ENCODE data around the gene PHF3.

PHF3 gene

DNA sequence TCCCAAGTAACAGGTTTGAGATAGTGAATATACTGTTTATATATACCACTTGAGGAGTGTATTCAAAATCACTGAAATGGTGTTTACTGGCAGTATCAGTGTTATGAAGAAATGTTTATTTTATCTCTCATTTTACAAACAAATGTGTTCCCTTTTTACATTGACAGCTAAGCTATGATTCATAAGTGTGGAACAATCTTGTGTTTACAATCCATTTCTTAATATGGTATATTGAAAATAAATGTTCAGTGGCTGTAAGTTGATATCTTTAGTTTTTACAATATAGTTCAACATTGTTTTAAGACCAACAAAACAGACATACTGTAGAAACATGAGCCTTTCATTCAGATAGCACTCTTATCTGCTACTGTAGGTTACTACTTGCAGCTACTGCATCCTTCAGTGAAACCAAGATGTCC lies 14.3 kb downstream of the PHF3 start:
- no peak for DNase-seq

DNA sequence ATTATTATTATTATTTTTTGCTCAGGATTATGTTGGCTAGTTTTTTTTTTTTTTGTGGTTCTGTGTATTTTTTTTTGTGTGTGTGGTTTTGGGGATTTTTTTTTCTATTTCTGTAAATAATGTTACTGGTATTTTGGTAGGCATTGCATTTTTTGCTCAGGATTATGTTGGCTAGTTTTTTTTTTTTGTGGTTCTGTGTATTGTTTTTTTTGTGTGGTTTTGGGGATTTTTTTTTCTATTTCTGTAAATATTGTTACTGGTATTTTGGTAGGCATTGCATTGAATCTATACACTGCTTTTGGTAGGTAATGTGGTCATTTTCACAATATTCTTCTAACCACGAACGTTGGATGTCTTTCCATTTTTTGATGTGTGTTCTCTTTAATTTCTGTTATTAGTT lies 17.4 kb downstream of the PHF3 start:
- DNase-seq = no peak

DNA sequence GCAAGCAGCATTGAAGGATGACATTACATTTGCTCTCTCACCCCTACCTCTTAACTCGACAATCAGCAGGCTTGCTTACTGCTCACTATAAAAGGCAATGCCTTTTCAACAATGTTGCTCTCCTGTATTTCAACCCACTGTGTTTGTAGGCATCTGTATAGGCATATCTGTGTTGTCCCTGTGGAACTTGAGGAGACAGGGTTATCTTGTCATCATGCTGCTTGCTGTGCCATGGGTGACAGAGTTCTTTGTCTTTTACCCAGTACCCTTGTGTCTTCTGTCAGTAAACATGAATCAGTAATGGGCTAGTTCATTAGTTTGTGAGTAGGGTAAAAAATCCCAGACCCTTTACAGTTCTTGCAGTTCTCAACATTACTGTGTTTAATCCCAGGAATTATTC lies 25.2 kb downstream of the PHF3 start:
- DNase-seq = no peak

DNA sequence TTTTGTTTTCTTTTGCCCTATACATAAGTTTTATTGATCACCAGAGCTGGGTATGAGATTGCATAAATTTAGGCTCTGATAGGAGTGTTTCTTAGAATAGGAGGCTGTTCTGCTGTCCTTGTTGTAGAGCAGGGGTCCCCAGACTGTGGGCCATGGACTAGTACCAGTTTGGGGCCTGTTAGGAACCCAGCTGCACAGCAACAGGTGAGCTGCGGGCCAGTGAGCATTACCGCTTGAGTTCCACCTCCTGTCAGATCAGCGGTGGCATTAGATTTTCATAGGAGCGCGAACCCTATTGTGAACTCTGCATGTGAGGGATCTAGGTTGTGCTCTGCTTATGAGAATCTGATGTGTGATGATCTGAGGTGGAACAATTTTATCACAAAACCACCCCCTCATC lies 26.2 kb downstream of the PHF3 start:
- no peak for DNase-seq

DNA sequence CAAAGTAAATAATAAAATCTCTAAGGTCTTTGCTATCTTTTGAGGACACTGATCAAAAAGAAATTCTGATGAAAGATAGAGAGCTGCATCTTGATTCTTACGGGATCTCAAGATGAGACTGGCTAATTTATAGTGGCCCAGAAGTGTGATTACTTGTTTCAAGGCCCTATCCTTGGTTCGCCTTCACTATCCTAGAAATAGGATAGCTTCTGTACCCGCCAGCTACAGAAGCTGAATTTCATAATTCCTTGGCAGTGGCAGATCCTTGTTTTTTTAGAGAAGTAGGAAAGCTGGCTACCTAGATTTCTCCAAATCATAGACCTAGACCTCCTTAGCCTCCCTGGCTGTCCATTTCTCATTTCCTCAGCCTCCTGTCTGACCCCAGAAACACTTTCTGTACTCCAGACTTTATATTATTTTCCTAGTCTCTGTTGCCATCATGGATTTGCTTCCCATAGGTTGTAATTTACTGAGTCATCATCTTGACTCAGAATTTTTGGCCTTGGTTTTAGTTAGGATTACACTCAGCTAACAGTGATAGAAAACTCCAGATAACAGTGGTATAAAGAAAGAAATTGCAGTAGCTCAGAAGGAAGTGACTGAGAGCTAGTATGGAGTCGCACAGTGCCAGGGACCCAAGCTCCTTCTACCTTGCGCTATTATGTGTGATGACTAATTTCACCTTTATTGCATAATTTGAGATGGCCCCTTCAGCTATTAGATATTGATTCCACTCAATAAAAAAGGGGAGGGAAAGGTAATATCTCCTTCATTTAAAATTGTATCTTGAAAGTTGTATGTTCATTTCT lies 27.7 kb downstream of the PHF3 start:
- DNase-seq = no peak

DNA sequence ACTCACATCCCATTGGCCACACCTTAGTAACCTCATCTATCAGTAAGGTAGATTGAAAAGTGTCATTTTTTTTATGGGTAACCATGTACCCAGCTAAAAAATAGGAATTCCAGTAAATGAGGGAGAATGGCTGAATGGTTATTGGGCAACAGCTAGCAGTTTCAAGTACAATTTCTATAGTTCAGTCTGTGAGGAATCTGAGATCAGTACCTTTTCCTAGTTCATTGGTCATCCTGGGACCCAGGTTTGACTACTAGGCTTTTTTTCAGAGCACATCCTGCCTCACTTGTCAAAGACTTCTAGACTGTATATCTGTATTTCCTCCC lies 28.3 kb downstream of the PHF3 start:
- no peak for DNase-seq

DNA sequence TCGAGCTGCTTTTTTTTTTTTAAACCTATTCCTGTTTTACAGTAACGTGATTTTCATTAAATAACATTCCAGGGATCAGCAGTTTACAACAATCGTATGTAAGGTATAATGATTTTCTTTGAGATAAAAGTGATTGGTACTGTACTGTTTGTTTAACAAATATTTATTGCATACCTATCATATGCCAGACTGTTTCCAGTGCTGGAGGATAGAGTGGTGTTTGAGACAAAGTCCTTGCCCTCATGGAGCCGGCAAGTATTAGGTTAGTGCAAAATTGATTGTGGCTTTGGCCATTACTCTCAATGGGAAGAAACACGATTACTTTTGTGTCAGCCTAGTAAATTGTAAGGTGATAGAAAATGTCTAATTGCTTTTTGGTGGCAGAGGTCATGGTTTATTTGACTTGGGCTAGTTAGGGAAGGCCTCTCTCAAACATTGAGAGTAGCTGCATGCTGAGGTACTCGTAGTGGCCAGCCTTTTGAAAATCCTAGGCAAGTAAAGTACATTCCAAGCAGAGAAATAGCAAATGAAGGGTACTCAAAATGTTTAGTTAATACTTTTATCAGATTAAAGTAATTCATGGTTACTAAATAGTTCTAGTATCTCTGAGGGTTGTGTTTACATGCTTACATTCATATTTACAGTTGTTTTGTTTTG lies 35.6 kb downstream of the PHF3 start:
- no peak for DNase-seq

DNA sequence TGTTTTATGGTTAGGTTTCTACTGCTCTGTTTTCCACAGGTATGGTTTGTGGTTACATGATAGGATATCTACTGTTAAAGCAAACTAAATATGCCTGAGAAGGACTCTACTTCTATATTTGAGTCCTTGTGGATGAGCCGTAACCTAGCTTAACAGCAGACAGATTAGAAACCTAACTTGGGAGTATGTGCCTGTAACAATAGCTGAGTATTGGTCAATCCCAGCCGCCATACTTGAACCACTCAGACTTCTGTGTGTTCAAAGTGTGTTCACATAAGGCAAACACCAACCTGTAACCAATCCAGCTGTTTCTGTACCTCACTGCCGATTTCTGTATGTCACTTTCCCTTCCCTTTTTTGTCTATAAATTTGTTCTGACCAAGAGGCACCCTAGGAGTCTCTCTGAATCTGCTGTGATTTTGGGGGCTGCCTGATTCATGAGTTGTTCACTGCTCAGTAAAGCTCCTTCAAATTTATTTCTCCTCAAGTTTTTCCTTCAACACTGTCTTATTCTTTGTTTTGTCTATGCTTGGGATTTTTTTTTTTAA lies 37.1 kb downstream of the PHF3 start:
- no peak for DNase-seq

DNA sequence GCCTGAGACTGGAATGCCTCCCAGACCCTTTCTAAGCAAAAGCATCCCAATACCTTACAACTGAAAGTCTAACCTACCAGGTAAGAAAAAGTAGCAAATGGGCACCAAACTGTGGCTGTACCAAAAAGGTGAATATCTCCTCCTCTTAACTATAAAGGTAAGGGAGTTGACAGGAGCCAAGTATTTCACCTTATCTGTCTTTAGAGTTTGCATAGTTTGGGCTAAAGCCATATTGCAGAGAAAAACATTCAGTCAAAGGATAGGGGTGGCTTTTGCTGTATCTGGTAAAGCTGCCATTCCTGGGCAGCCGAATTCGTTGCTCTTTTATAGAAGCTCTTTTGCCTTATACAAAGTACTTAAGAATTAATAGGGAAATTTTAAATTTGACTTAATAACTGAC lies 38.1 kb downstream of the PHF3 start:
- DNase-seq = no peak

DNA sequence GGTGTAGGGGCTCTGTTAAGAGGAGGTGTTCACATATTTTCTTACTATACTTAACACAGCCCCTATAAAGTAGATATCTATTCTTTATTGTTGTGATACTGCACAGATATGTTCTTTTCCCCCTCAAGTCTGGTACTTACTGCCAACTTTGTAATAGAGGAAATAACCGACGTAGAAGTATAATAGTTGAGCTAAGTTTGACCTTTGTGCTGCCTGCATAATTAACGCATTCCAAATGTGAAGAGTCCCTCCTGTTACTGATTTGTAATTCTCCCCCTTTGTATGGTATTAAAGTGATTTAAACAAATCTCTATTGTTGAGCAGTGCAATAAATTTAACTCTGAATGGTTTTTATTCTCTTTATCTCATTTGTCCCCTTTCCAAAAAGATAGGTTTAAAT lies 39.0 kb downstream of the PHF3 start:
- DNase-seq = no peak

DNA sequence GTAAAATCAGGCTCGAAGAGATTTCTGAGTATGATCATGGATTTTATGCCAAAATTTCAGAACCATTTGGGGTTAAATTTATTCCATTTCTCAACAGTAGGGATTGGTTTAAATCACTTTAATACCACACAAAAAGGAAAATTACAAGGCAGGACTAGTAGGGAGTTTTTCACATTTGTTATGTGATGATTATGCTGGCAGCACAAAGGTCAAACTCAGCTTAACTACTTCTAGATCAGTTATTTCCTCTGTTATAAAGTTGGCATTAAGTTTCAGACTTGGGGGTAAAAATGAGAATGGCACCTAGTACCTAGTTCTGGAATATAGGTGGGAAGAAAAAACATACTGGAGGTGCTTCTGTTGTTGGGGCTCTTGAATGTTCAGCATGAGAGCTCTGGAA lies 39.5 kb downstream of the PHF3 start:
- no peak for DNase-seq

DNA sequence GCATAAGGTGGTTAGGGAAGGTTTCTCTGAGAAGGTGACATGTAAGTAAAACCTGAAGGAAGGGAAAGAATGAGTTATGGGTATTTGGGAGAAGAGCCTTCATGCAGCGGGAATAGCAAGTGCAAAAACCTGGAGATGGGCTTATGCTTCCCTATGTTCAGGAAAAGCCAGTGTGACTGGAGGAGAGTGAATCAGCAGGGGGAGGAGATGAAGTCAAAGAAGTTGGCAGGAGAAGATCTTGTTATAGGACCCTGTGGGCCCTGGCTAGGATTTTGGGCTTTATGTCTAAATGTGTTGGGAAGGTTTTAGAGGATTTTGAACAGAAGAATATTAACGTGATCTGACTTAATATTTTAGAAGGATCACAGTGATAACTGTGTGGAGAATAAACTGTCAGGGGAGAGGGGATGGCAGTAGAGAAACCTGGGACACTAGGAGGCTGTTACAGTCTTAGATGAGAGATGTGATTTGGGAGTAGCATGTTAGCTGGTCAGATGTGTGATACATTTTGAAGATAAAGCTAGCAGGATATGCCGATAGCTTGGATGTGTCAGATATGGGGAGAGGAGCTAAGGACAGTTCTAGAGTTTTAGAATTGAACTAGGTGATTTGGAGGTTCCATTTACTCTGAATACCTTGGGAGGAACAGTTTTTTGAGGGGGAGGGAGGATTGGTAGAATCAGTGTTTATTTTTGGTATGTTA lies 41.0 kb downstream of the PHF3 start:
- no peak for DNase-seq

DNA sequence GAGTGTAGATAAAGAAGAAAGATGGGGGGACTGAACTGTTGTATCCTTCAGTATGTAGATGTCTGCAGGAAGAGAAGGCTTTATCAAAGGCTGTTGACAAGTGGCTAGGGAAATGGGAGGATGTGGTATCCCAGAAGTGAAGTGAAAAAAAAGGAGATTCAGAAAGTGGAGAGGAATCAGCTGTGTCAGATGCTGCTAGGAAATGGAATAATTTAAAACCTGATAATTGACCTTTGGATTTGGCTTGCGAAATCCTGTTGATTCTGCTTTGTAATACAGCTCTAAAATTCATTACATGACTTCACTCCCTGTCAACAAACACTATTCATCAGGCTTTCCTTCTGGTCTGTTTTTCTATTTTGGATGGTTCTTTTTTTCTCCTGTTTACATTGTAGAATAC lies 41.7 kb downstream of the PHF3 start:
- no peak for DNase-seq

DNA sequence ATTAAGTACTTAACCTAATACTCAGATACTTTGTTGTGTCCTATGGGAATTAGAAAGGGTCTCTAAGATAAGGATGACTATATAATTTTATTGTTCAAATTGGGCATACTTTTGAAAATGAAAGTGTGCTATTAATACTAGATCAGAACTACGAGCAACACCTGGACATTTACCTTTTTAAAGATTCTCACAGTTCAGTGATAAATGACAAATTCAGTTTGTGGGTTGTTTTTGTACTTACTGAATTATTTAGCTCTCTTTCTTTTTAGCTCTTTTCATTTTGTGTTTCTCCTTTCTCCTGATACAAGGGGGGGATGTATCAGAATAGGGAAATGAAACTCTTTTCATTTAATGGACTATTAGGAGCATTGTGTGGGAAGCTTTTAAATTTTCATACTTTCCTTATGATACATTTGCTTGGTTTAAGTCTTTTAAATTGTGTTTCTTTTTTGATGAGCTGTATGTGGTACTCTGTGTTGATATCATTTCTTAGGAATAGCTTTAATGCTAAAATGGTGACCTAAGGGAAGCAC lies 47.5 kb downstream of the PHF3 start:
- no peak for DNase-seq

DNA sequence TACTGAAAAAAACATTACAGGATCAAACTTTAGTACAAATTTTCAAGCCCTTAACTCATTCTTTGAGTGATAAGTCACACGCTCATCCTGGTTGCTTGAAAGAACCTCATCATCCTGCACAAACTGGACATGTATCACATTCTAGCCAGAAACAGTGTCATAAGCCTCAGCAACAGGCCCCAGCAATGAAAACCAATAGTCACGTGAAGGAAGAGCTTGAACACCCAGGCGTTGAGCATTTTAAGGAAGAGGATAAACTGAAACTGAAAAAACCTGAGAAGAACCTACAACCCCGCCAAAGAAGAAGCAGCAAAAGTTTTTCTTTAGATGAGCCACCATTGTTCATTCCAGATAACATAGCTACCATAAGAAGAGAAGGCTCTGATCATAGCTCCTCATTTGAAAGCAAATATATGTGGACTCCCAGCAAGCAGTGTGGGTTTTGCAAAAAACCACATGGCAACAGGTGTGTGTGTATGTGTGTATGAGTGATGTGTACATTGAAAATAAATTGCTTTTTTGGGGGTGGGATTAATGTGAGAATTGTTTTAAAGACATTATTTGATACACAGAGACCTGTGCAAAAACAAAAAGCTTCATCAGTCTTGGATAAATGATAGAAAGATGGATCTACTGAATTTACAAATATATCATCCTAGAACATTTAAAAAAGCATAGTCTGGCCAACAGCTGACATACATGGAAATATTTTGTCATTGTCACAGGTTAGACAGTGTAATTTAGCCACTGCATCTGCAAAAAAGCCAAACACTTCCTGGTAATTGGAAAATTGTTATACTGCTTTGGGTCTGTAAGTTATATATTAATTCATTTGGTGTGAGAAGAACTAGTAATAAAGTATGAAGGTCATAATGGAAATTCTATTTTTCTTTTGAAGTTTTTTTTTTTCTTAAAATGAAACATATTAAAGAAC lies 50.1 kb downstream of the PHF3 start:
- DNase-seq = no peak

DNA sequence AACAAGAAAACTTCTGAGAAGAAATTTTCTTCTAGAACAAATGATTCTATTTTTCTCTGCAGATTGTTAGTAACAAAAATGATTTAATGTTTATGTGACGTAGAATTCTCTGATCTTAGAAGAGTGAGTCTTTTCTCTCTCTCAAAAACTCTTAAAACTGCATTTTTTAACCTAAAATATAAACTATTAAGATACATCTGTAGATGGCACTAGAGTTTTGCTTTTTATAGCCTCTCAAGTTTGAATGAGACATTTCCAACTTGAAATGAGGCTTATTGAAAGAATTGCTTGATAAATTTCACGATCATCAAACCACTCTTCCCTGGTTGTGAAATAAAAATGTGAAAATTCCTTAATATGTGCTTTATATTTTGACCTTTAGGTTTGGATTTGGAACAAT lies 53.8 kb downstream of the PHF3 start:
- no peak for DNase-seq

DNA sequence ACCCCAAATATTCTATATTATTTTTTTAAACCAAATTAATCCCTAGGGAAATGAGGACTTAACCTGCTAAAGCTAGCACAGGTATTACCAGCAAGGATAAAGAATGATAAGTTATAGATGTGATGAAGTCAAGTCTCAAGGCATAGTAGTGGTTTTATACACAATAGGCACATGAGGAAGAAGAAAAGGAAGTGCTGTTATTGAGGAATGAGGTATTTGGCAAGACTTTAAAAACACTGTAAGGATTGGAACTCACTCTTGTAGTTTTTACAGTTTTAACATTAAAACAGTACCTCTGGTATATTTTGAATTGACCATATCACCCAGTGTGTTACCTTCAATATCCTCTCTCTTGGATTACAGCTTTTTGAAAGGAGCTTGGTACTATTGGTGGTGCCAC lies 54.6 kb downstream of the PHF3 start:
- no peak for DNase-seq

DNA sequence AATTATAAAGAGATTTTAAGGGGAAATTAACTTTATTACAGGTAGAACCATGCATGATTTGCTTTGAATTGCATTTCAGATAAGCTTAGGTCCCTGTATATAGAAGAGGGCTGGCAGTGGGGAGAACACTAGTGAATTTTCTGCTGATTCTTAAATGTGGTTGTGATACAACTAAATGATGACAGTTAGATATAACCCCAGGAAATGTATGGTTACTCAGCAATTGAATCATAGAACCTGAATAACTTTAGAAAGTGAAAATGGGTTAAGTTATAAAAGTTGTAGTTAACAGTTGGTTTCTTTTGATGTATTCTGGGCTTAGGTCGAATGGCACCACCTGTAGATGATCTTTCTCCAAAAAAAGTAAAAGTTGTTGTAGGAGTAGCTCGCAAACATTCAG lies 70.1 kb downstream of the PHF3 start:
- no peak for DNase-seq

DNA sequence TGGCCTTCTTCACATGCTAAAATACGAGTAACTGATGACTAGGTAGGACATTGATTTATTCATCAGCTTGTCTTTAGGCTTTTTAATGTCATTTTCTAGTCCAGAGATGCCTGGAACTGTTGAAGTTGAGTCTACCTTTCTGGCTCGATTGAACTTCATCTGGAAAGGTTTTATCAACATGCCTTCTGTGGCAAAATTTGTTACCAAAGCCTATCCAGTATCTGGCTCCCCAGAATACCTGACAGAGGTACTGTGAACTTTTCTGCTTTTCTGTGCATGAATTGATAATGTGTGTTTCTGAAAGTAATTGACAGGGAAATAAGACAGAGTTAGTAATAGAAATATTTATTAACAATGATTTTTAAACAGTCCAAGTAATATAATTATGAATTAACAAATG lies 71.0 kb downstream of the PHF3 start:
- DNase-seq = no peak

DNA sequence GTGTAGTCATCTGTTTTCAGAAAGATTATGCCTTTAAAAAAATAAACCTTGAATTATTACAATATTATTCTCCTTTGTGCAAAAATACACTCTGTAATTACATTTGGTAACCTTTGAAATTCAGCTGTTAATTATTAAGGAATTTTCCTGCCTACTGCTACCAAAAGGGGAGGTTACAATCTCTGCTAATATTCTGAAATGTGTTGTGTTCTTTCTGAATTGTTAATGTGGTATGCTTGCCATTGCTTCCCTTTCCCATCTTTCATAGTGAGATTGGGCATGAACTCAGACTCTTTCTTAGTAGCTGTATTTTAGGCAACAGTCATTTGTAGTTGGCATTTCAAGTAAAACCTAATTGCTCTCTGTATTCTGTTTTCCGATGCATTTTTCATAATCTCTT lies 73.0 kb downstream of the PHF3 start:
- no peak for DNase-seq

DNA sequence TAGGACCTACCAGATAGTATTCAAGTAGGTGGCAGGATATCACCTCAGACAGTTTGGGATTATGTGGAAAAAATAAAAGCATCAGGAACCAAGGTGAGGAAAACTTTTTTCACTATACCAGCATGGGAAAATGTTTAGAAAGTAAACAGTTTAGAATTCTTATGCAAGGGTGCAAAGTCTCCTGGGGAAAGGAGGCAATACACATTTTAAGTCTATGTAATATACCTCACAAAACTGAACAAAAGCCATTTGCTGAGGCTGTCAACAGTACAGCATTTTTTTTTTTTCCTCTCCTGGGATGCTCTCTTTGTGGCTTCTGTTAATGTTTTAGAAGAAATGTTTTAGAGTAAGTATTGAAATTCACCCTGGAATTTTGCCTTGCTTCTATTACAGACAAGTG lies 73.5 kb downstream of the PHF3 start:
- DNase-seq = no peak

DNA sequence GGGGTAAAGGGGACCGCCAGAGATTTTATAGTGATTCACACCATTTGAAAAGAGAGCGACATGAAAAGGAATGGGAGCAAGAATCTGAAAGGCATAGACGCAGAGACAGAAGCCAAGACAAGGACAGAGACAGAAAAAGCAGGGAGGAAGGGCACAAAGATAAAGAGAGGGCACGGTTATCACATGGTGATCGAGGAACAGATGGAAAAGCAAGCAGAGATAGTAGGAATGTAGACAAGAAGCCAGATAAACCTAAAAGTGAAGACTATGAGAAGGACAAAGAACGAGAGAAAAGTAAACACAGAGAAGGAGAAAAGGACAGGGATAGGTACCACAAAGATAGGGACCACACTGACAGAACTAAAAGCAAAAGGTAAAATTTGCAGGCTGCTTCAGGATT lies 77.7 kb downstream of the PHF3 start:
- DNase-seq = no peak

DNA sequence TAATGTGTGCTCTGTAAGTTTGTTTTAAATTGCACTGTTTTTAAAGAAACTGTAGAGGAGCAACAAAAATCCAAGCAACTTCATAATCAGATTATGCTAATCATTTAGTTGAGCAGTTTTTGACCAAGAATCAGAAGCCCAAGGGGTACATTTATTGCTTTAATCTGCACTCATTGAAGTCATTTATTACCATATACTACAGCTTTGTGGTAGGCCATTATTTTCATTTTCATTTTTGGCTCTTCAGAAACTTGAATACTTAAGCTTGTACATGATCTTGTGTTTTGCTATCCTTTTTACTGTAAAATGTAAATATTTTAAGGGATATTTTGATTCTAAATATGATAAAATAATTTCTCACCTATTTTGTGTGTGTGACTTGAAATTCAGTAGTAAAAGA lies 78.5 kb downstream of the PHF3 start:
- no peak for DNase-seq
